HUES6 (cell line): ENCODE results near the gene GPX8.

Experiments
- H3K27ac ChIP-seq: 2 replicates; pipeline ENCODE4 v1.7.0; 2013; ENCODE audit warnings: low read depth, mild to moderate bottlenecking, low read length, inconsistent platforms
- H3K27me3 ChIP-seq: 2 replicates; pipeline ENCODE4 v1.6.1; 2013; ENCODE audit warnings: low read length; ENCODE audit not compliant: control insufficient read depth, insufficient read depth
- H3K36me3 ChIP-seq: 2 replicates; pipeline ENCODE4 v1.6.1; 2013; ENCODE audit warnings: low read length; ENCODE audit not compliant: control insufficient read depth, insufficient read depth
- H3K4me1 ChIP-seq: 2 replicates; pipeline ENCODE4 v1.6.1; 2013; ENCODE audit warnings: low read length; ENCODE audit not compliant: control insufficient read depth, insufficient read depth
- H3K4me3 ChIP-seq: 2 replicates; pipeline ENCODE4 v1.5.1; 2013; ENCODE audit warnings: low read depth, low read length
- H3K9ac ChIP-seq: one replicate; pipeline ENCODE4 v1.6.1; 2013; ENCODE audit warnings: mild to moderate bottlenecking, low read length
- H3K9me3 ChIP-seq: 2 replicates; pipeline ENCODE4 v1.6.1; 2013; ENCODE audit warnings: low read depth, low read length; ENCODE audit not compliant: control insufficient read depth, insufficient read depth

GPX8 gene

DNA sequence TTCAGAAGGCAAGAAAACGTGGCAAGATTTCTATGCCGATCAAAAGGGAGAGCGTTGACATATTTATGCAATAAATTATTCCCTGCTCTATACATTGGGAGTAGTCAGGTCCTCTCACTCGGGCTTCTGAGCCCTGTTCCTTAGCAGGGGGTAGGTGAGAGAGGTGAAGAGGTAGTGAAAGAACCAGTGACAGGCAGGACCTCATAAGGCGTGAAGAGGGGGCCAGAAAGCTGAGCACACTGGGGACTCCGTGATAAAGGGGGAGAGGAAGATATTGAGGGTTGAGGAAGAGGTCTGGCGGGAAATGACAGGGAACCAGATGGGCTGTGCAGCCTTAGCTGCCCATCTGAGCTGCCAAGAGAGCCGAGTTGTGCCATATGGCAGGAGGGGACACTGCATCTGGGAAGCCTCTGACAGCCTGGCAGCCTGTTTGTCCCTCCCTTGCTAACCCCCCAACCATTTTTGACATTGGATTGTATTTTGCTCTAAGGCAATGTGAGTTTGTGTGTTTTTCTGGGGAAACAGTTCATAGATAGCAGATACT lies 13.8 kb downstream of the GPX8 start:
- H3K27me3 ChIP-seq, result peaks cover 81% of the 10 kb centered on the region
- no peak overlapping the region for H3K27ac ChIP-seq
- peaks cover 16% of the 10 kb centered on the region for H3K4me1 ChIP-seq

GRCh38 chr5:55175781-55176175 lies 15.8 kb downstream of the GPX8 start:
- Histone ChIP-seq H3K9me3 (no peaks in the 10 kb centered on the region), H3K36me3 (no peaks in the 10 kb centered on the region), H3K4me3 (peak overlapping the region; percentile 61), H3K27me3 (peaks cover 95% of the 10 kb centered on the region), H3K27ac (no peak overlapping the region), H3K4me1 (peaks cover 16% of the 10 kb centered on the region), H3K9ac (no peak overlapping the region)

More for the DNA sequence above, 13.8 kb downstream of the GPX8 start:
- Histone ChIP-seq H3K9ac (no peak overlapping the region), H3K9me3 (no peaks in the 10 kb centered on the region), H3K36me3 (no peaks in the 10 kb centered on the region), H3K4me3 (peak overlapping the region; percentile 64)

- no peaks in the 10 kb centered on the region for H3K36me3 ChIP-seq
- H3K9me3 ChIP-seq, result no peaks in the 10 kb centered on the region
- H3K9ac ChIP-seq, result no peak overlapping the region
- H3K4me1 ChIP-seq, result peaks cover 16% of the 10 kb centered on the region
- peaks cover 96% of the 10 kb centered on the region for H3K27me3 ChIP-seq
- peak overlapping the region; percentile 61 for H3K4me3 ChIP-seq
- H3K27ac ChIP-seq, result no peak overlapping the region
Observed at GRCh38 chr5:55176176-55176818, 16.3 kb downstream of the GPX8 start.

GRCh38 chr5:55177078-55177477 lies 17.1 kb downstream of the GPX8 start:
- Histone ChIP-seq H3K27me3 (peaks cover 97% of the 10 kb centered on the region), H3K36me3 (no peaks in the 10 kb centered on the region), H3K9ac (no peak overlapping the region), H3K4me1 (peaks cover 16% of the 10 kb centered on the region), H3K27ac (no peak overlapping the region), H3K9me3 (no peaks in the 10 kb centered on the region), H3K4me3 (peak overlapping the region; percentile 61)

DNA sequence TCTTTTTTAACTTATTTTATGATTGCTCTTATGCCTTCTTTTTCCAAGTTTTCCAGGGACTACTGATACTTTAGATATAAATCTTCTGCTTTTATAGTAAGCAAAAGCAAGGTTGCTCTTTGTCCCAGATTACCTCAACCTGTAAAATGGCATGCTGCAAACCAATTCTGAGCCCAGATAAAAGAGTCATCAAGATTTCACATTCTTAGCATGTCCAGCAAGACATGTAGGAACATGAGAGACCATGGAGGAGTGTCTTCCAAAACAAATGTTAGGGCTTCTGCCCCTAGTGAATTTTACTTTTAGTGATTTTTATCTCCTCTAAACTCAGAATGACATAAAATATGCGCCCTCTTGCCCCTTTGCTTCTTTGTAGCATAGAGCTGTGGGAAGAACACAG lies 20.0 kb downstream of the GPX8 start:
- Histone ChIP-seq H3K27me3 (peaks cover 83% of the 10 kb centered on the region), H3K27ac (no peak overlapping the region), H3K4me3 (no peak overlapping the region), H3K9ac (no peak overlapping the region), H3K36me3 (no peaks in the 10 kb centered on the region), H3K9me3 (no peaks in the 10 kb centered on the region), H3K4me1 (peaks cover 6% of the 10 kb centered on the region)

DNA sequence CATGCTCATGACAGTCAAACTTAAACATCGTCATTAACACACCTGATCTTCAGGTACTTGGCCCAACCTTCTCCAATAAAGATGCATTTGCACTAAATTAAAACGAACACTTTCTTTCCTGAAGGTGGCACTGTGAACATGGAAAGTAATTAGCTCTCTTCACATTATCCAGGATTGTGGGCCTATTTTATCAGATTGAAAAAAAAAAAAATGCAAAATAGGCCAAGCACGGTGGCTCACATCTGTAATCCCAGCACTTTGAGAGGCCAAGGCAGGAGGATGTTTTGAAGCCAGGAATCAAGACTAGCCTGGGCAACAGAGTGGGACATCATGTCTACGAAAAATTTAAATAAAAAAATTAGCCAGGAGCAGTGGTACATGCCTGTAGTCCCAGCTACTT lies 27.4 kb downstream of the GPX8 start:
- Histone ChIP-seq H3K27ac (no peak overlapping the region), H3K36me3 (no peaks in the 10 kb centered on the region), H3K4me1 (no peaks in the 10 kb centered on the region), H3K27me3 (peaks cover 38% of the 10 kb centered on the region), H3K9ac (no peak overlapping the region), H3K4me3 (no peak overlapping the region), H3K9me3 (no peaks in the 10 kb centered on the region)

GRCh38 chr5:55188656-55189540 lies 28.9 kb downstream of the GPX8 start:
- Histone ChIP-seq H3K9ac (no peak overlapping the region), H3K4me1 (no peaks in the 10 kb centered on the region), H3K27me3 (peaks cover 44% of the 10 kb centered on the region), H3K4me3 (no peak overlapping the region), H3K36me3 (no peaks in the 10 kb centered on the region), H3K27ac (no peak overlapping the region), H3K9me3 (no peaks in the 10 kb centered on the region)

GRCh38 chr5:55191165-55191564 lies 31.2 kb downstream of the GPX8 start:
- no peaks in the 10 kb centered on the region for H3K36me3 ChIP-seq
- no peaks in the 10 kb centered on the region for H3K9me3 ChIP-seq
- H3K9ac ChIP-seq, result no peak overlapping the region
- H3K27ac ChIP-seq, result no peak overlapping the region
- no peaks in the 10 kb centered on the region for H3K4me1 ChIP-seq
- H3K4me3 ChIP-seq, result no peak overlapping the region
- H3K27me3 ChIP-seq, result peaks cover 28% of the 10 kb centered on the region

GRCh38 chr5:55205001-55205400 lies 45.0 kb downstream of the GPX8 start:
- Histone ChIP-seq H3K27ac (no peak overlapping the region), H3K36me3 (no peaks in the 10 kb centered on the region), H3K27me3 (peaks cover 26% of the 10 kb centered on the region), H3K4me1 (no peaks in the 10 kb centered on the region), H3K9me3 (no peaks in the 10 kb centered on the region), H3K9ac (no peak overlapping the region), H3K4me3 (no peak overlapping the region)

GRCh38 chr5:55211184-55211874 lies 51.4 kb downstream of the GPX8 start:
- H3K9ac ChIP-seq, result no peak overlapping the region
- H3K27me3 ChIP-seq, result peaks cover 15% of the 10 kb centered on the region; the same call in 1 of the 2 replicates
- H3K4me1 ChIP-seq, result no peaks in the 10 kb centered on the region
- H3K36me3 ChIP-seq, result no peaks in the 10 kb centered on the region
- no peak overlapping the region for H3K4me3 ChIP-seq
- no peak overlapping the region for H3K27ac ChIP-seq
- no peaks in the 10 kb centered on the region for H3K9me3 ChIP-seq
